Measurements from ENCODE around the gene BTG3. TPM values are rescaled to one million over a fixed set of nuclear protein-coding genes. Genes with fewer than 3 reads are reported as not detected.

BTG3 gene
- total and polyA plus RNA-seq, 7 donors, result 1.7 to 6.4 (median 1.9) TPM

GRCh38 chr21:17651526-17651925 is 38.8 kb upstream of the BTG3 start:
- TF ChIP-seq CTCF (IDR thresholded peaks at IDR 0.05), result no peak

GRCh38 chr21:17650292-17650691 is 37.6 kb upstream of the BTG3 start:
- H3K27me3 ChIP-seq (ENCODE audit: insufficient read depth in 3 of 3, low read length in 2 of 3), result no peaks in the 10 kb centered on the region
- H3K4me3 ChIP-seq, result no peak overlapping the region
- WGBS, 3 donors, result 0 to 10% (median 4%) methylated on average over 1 of the region's 1 CpG
- H3K27ac ChIP-seq, result no peak overlapping the region
- no peaks in the 10 kb centered on the region for H3K4me1 ChIP-seq
- no peaks in the 10 kb centered on the region for H3K9me3 ChIP-seq
- no peak for TF ChIP-seq CTCF (IDR thresholded peaks at IDR 0.05)
- ATAC-seq (no peak), DNase-seq (no peak)
- intact Hi-C loops (cut with DNase I), result no loop called here
- no peaks in the 10 kb centered on the region for H3K36me3 ChIP-seq (ENCODE audit: insufficient read depth in 1 of 2, low read depth in 1 of 2)

More at GRCh38 chr21:17651526-17651925, 38.8 kb upstream of the BTG3 start:
- no peak overlapping the region for H3K27ac ChIP-seq
- no peak overlapping the region for H3K4me3 ChIP-seq
- intact Hi-C loops (cut with DNase I), result no loop called here
- 75 to 83% (median 82%) methylated on average over 3 of the region's 3 CpGs for WGBS, 3 donors
- no peak for ATAC-seq
- H3K9me3 ChIP-seq, result no peaks in the 10 kb centered on the region
- no peaks in the 10 kb centered on the region for H3K27me3 ChIP-seq (ENCODE audit: insufficient read depth in 3 of 3, low read length in 2 of 3)
- H3K36me3 ChIP-seq (ENCODE audit: insufficient read depth in 1 of 2, low read depth in 1 of 2), result no peaks in the 10 kb centered on the region
- no peaks in the 10 kb centered on the region for H3K4me1 ChIP-seq
- DNase-seq, result no peak

GRCh38 chr21:17646790-17647189 is 34.1 kb upstream of the BTG3 start:
- Histone ChIP-seq H3K36me3 (ENCODE audit: insufficient read depth in 1 of 2, low read depth in 1 of 2) (no peaks in the 10 kb centered on the region), H3K27ac (no peak overlapping the region), H3K4me3 (no peak overlapping the region), H3K27me3 (ENCODE audit: insufficient read depth in 3 of 3, low read length in 2 of 3) (no peaks in the 10 kb centered on the region), H3K4me1 (no peaks in the 10 kb centered on the region), H3K9me3 (no peaks in the 10 kb centered on the region)
- 72 to 82% (median 78%) methylated on average over 4 of the region's 4 CpGs for WGBS, 3 donors
- ATAC-seq (no peak), DNase-seq (no peak)
- TF ChIP-seq CTCF (IDR thresholded peaks at IDR 0.05), result no peak
- intact Hi-C loops (cut with DNase I), result no loop called here

- no peak overlapping the region for H3K4me3 ChIP-seq
- no peaks in the 10 kb centered on the region for H3K9me3 ChIP-seq
- ATAC-seq, result no peak
- no peaks in the 10 kb centered on the region for H3K36me3 ChIP-seq (ENCODE audit: insufficient read depth in 1 of 2, low read depth in 1 of 2)
- TF ChIP-seq CTCF (IDR thresholded peaks at IDR 0.05), result no peak
- no peak overlapping the region for H3K27ac ChIP-seq
- no peaks in the 10 kb centered on the region for H3K27me3 ChIP-seq (ENCODE audit: insufficient read depth in 3 of 3, low read length in 2 of 3)
- no peaks in the 10 kb centered on the region for H3K4me1 ChIP-seq
- no peak for DNase-seq
- intact Hi-C loops (cut with DNase I), result no loop called here
Observed at GRCh38 chr21:17644186-17644585, 31.5 kb upstream of the BTG3 start.

- WGBS, 3 donors, result 83 to 93% (median 91%) methylated on average over 2 of the region's 2 CpGs
- no peak for TF ChIP-seq CTCF (IDR thresholded peaks at IDR 0.05)
- Histone ChIP-seq H3K4me3 (no peak overlapping the region), H3K9me3 (no peaks in the 10 kb centered on the region), H3K27ac (no peak overlapping the region), H3K27me3 (ENCODE audit: insufficient read depth in 3 of 3, low read length in 2 of 3) (no peaks in the 10 kb centered on the region), H3K36me3 (ENCODE audit: insufficient read depth in 1 of 2, low read depth in 1 of 2) (no peaks in the 10 kb centered on the region), H3K4me1 (no peaks in the 10 kb centered on the region)
- no peak for ATAC-seq
- DNase-seq, result no peak
- intact Hi-C loops (cut with DNase I), result no loop called here
Observed at GRCh38 chr21:17640821-17641220, 28.1 kb upstream of the BTG3 start.
